Middle frontal gyrus (tissue), 1 donor: ENCODE results near the gene PRKCQ.

ENCODE experiments used
- DNase-seq: peaks from one replicate; pipeline ENCODE4 v3.0.0-alpha.2; 2015; ENCODE audit warnings: low spot score; ENCODE audit errors: extremely low spot score

The PRKCQ gene

DNA sequence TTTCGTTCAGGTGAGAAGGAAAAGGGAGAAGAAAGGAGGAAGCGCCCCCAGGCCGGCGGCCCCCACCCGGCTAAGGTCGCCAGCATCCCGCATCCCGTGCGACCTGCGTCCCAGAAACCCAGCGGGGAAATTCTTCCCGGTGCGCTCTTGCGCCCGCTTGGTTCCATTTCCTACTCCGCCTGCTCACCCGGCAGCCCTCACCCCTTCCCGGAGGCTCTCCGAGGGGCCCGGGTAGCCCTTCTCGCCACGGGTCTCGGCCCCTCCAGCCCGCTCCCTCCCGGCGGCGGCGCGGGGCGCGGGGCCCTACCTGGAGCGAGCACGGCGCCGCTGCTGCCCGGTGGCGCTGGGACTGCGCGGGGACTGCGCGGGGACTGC lies at the start of gene PRKCQ:
Gene PRKCQ, minus strand, starts transcription at position 373 of the 375 bp plus-strand sequence. CDS start 65,141 bp downstream, outside the sequence.
- DNase-seq: no peak

DNA sequence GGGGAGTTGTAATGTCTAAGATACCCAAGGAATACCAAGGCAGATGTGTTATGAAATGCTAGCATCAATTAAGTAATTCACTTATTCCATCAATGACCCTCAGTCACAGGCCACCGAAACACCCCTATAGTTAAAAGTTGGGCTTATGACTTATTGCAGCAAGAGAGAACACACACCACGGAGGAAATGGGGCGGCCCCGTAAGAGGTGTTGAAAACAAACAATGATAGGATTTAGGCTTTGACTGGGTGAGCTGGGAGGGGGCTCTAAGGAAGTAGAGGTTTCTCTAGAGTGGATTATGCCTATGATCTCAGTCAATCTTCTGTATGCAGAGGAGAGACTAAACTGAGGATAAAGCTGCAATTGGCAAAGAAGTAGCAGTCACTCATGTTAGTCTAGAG lies 45.4 kb upstream of the PRKCQ start:
- no peak for DNase-seq

DNA sequence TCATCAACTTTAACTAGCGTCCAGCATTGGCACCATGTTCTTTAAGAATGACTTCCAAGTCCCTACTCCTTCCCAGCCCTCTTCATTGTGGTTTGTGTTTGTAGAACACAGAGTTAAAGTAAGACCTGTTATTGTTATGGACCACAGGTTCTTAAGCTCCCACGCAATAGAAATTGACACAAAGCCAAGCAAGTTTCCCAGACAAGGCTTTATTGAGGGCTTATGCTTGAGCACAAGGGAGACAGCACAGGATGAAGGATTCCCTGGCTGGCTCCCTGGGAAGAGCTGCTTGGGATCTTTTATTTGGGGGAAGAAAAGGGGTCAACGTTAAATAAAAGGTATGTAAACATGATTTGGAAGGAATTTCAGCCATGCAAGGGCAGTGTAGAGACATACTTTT lies 44.3 kb upstream of the PRKCQ start:
- DNase-seq: no peak

DNA sequence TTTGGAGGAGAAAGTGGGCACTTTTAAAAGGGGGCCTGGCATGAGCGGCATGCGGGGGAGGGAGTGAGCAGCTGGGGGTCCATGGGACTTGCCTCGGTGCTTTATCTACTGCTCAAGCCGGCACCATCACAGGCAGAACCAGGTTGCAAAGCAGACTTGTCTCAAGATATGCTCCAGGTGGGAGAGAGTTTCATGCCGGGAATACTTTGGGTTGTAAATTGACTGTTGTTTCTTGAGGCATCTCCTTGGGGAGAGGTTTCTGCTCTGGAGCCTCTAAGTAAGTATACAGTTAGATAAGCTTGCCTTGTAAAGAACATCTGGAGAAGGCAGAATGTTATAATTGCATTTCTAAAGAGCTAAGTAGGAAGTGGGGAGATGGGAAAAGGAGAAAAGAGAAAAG lies 42.8 kb upstream of the PRKCQ start:
- no peak for DNase-seq

DNA sequence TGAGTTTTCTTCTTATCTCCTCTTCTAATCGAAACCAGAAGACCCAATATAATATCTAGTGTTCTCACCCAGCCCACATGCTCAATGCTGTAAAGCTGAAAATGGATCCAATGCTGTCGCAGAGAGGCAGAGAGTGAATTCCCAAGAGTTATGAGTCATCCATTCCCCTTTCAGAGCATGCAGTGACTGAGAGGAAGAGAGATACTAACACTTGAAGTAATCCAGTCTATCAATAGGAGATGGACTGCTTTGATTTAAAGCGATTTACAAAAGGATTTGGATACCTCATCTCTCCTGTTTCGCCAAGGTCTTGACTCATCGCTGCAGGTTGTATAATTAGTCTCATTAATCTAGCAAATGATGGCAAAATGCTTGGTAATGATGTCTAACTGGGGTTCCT lies 41.5 kb upstream of the PRKCQ start:
- peak; percentile 35 for DNase-seq

DNA sequence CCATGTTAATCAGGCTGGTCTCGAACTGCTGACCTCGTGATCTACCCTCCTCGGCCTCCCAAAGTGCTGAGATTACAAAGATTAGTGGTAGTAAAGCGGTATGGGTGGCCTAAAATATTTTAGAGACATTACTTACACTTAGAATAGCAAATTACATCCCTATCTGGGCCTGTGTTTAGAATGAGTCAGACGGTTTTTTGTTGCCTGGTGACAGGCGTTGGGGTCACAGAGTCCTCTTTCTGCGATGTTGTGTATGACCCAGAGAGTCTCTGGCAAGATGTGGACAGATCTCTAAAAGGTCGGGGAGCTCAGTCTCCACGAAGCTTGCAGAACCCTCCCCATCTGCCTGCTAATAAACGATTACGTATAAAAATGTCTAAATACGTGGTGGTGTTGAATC lies 39.6 kb upstream of the PRKCQ start:
- DNase-seq: no peak

DNA sequence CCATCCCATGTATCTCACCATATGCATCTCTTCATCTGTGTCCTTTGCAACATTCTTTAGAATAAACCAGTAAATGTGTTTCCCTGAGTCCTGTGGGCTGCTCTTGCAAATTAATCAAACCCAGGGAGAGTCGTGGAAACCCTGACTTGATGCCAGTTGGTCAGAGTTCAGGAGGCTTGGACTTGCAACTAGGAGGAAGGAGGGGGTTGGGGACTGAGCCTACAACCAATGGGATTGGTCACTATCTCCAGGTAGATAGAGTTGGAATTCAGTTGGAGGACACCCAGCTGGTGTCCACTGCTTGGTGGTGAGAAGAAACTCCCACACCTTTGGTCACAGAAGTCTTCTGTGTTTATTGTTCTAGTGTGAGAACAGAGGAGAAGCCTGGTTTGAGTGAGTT lies 38.3 kb upstream of the PRKCQ start:
- DNase-seq: no peak

DNA sequence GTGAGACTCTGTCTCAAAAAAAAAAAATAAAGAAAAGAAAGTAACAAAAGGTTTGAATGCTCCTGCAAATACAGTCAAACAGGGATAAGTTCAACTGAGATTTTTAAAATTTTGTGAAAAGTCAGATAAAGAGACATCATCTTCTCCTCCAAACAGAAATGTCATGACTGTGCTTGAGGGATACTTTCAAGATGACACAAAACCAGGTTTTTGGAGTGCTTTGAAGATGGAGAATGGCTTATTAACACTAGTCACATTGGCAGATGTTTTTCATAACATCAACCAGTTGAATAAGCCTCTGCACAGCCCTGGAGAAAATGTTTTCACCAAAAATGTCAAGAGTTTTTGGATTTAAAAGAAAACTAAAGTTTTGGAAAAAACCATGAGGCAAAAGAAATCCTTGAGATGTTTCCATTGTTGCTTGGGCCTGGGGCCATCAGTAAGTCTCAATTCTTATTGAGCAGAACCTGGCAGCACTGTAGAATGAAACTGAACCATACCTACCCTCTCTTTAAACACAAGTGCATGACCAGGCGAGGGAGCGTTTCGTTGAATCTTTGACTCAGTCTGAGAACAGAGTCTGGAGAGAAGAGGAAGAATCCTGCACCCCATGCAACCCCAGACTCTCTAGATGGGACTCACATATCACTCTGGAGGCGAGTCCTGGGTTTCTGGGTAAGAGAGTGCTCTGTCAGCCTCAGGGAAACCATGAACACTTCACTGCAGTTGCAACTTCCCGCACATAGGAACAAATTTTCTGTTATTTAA lies 37.4 kb upstream of the PRKCQ start:
- DNase-seq: no peak

DNA sequence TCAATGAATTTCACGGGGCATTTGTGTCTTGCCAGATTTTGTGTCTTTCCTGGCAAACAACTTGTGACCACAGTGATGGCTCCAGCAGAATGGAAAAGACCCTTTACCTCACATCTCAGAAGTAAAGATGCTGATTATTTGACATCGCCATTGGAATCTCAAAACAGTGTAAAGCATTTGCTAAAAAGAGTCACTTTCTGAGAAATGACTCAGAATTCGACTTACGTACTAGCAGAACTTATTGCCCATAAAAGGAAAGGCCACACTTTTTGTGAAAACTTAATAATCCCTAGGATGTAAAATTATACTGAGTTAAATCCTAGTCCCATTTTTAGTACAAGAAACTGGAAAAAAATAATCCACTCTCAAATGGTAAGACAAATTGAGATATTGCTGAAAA lies 35.9 kb upstream of the PRKCQ start:
- DNase-seq: no peak

DNA sequence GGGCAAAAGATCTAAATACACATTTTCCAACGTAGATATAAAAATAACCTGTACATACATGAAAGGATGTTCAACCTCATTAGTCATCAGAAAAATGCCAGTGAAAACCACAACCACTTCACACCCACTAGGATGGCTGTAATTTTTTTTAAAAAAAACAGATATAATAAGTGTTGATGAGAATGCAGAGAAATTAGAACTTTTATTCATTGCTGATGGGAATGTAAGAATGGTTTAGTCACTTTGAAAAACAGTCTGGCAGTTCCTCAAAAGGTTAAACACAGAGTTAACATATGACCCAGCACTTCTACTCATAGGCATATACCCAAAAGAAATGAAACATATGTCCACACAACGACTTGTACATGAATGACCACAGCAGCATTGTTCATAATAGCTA lies 32.3 kb upstream of the PRKCQ start:
- DNase-seq: no peak

DNA sequence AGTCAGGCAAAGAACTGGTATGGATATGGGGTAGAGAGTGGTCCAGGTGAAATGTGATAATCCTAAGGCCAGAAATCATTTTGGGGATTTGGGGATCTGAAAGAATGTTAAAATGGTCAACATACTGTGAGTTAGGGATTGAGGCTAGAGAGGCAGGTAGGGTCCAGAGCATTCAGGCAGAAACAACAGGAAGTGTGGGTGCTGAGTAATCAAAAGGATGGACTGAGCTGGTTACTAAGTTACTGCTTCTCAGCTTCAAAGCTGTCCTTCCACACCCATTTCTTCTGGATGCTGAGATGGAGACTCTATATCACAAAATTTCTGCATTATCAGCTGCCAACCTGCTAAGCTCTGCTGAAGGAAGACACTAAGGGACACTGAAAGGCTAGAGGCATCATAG lies 30.6 kb upstream of the PRKCQ start:
- no peak for DNase-seq

DNA sequence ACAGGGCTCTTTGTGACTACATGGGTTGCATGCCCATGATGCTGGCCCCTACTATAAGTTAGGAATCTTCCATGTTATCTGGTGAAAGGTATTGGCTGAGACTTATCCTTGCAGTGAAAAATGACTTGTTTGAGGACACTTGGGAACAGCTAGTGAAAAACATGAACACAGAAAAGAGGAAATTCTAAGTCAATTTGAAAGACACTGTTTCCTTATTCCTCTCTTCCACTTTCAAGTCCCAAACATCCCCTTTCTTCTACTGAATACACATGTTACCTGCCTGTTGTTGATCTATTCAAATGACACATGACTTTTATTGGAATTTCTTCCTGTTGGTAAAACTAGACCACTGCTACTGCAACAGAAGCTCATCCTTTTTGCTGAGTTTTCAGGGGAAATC lies 29.5 kb upstream of the PRKCQ start:
- no peak for DNase-seq

DNA sequence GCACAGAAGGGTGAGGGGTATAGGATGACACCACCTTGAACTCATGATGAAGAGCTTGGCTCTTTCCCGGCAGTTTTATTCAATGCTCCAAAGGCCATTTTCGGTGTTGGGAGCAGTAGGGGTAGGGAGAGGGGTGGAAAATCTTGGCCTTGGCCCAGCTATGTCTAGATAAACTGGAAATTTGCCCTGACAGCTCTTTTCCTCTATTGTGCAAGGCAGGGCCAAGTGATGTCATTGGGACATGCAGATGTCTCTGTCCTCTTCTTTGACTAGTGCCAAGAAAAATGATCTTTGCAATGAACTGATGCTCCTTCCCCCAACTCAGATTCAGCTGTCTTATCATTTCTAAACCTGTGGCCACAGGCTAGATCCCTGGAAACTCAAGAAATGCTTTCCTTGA lies 27.7 kb upstream of the PRKCQ start:
- DNase-seq: peak; percentile 41

DNA sequence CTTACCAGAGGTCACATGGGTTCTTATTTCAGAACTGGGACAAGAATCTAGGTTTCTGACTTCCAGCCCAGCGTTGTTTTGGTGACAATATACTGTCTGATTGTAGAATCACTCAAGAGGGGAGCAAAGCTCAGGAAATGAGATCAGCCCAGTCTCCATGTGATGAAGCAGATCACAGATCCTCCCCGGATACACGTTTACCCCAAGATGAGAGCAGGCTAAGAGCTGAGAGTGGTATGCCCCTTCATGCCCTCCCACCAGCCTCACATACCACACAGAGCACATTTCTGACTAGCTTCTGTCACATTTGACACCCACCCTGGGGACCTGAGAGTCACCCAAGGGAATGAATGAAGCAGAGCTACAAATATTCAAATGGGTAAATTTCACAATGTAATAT lies 27.1 kb upstream of the PRKCQ start:
- DNase-seq: no peak

DNA sequence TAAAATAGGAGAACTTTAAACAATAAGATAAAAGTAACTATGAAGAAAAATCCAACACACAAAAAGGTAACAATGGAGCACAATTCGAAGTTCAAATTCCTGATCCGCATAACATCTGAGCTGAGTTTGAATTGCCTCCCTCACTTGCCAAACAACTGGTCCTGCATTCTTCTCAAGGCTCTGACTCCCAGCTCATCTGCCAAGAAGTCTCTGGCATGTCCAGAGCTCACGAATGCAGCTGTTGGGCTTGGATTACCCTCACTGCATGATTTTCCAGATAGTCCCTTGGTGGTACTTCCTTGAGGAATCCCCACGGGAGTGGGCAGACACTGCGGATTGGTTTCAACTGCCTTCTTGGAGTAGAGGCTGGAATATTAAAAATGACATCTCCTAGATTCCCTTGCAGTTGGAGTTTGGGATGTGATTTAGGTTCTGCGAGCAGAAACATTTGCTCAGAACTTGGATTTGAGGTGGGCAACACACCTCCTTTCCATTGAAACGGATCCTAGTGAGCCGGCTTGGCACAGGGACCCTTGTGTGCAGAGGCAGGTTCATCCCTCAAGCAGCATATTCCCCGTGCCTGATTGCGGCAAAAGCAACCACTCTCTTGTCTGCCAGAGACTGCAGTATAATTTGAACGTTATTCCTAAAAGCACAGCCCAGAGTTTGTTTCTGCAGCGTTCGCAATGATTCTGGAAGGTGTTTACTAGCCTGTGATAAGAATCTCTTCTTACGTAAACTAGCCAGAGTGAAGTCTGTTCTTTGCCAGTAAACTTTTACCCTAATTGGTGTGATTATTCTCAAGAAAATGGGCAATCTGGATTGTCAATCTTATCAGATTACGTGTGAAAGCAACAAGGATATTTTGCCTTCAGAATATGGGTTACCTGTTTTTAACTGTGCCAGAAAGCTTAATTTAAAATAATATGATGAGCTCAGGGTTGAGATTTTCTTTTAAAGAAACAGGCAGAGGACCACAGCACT lies 23.4 kb upstream of the PRKCQ start:
- no peak for DNase-seq

DNA sequence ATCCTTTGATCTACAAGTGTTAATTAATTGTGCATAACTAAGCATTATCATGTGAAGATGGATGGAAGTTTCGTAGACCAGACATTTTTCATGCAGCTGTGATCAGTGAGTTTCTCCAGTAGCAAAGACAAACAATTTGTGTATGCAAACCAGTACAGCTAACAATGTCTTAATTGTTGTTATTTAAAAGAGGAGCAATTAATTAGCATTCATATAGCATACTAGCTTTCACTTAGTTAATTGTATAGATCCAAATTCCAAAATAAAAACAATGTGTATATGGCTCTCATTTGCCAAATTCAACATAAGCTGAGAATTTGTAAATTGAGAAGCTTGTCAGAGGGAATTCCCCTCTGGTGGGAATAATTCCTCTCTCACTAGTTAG lies 22.6 kb upstream of the PRKCQ start:
- peak; percentile 27 for DNase-seq

DNA sequence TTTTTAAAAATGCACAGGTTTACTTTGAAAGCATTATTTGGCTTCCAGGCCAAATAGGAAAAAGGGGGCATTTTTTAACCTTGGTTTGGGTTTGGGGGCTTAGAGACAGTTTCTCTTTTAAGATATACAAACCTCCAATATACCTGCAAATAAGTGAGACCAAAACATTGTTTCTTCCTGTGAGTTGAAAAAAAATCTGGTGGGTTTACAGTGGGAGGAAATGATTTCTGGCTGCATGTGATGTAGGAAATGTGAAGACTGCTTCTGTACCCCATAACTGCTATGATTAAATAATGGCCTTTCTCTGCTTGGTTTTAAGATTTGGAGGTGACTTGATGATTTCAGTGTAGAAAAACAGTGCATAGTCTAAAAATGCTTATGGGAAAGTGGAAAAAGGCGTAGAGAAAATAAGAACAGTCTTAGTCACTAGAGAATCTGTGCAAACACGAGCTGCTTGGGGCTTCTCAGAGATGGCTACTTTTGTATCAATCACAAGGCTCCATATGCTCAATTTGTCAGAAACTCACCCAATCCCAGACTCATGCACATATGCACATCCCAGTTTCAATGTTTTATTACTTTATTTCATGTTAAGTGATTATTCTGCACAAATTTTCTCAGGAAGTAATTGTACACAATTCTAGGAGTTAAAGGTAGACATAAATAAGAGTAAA lies 22.1 kb upstream of the PRKCQ start:
- no peak for DNase-seq

DNA sequence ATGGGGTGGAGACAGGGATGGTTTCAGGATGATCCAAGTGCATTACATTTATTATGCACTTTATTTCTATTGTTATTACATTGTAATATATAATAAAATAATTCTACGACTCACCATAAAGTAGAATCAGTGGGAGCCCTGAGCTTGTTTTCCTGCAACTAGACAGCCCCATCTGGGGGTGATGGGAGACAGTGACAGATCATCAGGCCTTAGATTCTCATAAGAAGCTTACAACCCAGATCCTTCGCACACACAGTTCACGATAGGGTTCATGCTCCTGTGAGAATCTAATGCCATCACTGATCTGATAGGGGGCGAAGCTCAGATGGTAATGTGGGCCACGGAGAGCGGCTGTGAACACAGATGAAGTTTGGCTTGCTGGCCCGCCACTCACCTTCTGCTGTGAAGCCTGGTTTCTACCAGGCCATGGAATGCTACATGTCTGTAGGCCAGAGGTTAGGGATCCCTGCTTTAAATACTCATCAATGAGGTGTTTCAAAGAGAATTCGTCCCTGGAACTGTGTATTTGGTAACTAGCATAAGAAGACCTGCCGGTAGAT lies 21.2 kb upstream of the PRKCQ start:
- DNase-seq: no peak

DNA sequence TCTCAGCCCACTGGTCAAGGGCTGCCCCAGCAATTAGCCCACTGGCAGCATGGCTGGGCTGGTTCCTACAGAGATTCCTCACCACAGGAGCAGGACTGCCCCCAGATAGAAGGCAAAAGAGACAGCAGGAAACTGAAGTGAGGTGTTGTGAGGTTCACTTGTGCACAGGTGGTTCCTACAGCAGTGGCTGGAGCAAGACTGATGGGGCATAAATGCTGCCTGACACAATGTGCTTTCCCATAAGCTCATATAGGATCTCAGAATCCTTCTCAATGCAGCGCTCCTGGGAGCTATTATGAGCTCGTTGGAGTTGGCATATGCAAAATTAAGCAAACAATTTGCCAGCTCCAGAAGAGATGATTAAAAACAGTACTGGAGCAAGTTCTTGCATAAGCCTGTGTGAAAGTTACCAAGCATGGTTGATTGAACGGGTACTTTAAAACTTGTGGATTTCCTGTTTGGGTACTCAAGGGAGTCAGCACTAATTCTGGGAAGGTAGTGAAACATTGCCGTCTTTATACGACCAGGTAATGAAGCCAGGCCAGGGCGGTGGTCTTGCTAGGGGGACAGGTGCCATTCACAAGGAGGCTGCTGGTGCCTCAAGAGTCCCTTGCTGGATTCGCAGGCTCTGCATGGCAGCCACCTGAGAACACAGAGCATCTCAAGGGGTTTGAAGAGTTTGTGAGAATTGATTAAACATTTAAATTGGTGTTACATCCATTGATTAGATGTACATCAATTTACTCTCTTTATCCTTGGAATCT lies 20.3 kb upstream of the PRKCQ start:
- DNase-seq: no peak

DNA sequence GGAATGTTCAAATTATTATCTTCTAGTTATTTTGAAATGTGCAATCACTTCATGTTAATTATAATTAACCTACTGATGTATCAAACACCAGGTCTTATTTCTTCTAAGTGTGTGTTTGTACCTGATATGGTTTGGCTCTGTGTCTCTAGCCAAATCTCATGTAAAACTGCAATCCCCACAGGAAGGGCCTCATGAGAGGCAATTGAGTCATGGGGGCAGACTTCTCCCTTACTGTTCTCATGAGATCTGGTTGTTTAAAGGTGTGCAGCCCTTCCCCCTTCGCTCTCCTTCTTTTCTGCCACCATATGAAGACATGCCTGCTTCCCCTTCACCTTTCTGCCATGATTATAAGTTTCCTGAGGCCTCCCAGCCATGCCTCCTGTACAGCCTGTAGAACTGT lies 18.6 kb upstream of the PRKCQ start:
- no peak for DNase-seq

DNA sequence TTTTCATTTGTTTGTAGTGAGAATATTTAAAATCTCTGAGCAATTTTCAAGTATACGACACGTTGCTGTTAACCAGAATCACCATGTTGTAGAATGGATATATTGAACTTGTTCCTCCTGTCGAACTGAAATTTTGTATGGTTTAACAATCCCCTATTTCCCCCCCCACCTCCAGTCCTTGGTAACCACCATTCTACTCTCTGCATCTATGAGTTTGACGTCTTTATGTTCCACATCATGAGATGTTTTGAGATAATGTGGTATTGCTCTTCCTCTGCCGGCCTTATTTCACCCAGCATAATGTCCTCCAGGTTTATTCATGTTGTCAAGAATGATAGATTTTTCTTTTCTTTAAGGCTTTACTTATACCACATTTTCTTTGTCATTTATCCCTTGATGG lies 17.4 kb upstream of the PRKCQ start:
- no peak for DNase-seq
